MM.1S (cell line): Measurements from ENCODE around the gene CSNK1A1.

Experiments used
- EZH2 ChIP-seq: fragments of 300-600 bp; sonication (generic); optimal IDR thresholded peaks from 2 replicates; pipeline ENCODE3; 2017; ENCODE audit warnings: low read depth, mild to moderate bottlenecking, antibody characterized with exemption, low read length, mixed read lengths
- TF ChIP-seq, protein P1 (sequence below): fragments of 300-600 bp; sonication (generic); IDR thresholded peaks from 2 replicates; pipeline ENCODE4 v1.5.1; 2016; ENCODE audit warnings: antibody characterized with exemption, low read length, mixed read lengths

DNA sequence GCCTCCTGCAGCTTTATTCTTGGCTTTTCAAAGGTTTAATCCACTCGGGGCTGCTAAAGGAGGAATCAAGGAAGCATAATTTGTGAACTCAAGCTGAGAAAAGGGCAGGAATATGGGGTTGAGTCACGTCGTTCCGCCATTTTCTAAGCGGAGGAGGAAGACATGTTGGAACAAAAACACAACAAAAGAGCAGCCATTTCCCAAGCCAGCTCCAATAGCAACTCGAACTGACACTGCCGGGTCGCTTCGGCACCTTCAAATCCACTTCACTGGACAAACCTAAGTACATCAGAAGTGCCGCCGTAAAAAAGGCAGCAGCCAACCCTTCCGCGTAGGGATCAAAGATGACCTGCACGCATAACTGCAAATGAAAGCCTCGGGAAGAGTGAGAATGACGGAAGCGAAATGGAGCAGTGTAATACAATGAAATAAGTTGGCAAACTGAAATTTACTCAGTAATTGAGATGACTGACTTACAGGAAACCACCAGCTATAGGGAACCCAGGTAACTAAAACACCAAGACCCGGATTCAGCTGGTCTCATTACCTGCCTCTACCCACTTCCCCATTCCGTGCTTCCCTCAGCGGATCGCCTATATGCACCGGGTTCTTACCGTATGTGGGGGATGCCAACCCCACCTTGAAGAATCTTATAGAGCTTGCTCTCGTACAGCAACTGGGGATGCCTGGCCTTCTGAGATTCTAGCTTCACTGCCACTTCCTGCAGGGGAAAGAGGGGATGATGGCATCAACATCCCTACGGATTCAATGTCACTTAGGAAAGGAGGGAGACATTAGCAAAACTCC, 1.6 kb downstream of the CSNK1A1 start:
- TF ChIP-seq EZH2: no peak
- TF ChIP-seq, protein P1, sequence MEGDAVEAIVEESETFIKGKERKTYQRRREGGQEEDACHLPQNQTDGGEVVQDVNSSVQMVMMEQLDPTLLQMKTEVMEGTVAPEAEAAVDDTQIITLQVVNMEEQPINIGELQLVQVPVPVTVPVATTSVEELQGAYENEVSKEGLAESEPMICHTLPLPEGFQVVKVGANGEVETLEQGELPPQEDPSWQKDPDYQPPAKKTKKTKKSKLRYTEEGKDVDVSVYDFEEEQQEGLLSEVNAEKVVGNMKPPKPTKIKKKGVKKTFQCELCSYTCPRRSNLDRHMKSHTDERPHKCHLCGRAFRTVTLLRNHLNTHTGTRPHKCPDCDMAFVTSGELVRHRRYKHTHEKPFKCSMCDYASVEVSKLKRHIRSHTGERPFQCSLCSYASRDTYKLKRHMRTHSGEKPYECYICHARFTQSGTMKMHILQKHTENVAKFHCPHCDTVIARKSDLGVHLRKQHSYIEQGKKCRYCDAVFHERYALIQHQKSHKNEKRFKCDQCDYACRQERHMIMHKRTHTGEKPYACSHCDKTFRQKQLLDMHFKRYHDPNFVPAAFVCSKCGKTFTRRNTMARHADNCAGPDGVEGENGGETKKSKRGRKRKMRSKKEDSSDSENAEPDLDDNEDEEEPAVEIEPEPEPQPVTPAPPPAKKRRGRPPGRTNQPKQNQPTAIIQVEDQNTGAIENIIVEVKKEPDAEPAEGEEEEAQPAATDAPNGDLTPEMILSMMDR: no peak
